Endodermal cell (in vitro differentiated cells): ENCODE measurements around the gene GSTP1. TPM values are rescaled to one million over a fixed set of nuclear protein-coding genes. Genes with fewer than 3 reads are reported as not detected.

ENCODE experiments used
- DNase-seq: peaks from one replicate; pipeline ENCODE4 v3.0.0-alpha.2; 2017
- H3K27ac ChIP-seq: 2 replicates; pipeline ENCODE4 v1.5.1; 2013; ENCODE audit warnings: mild to moderate bottlenecking, low read depth, low read length, moderate library complexity
- H3K27me3 ChIP-seq: 2 replicates; pipeline ENCODE4 v1.6.1; 2013; ENCODE audit warnings: mild to moderate bottlenecking, low read length, moderate library complexity; ENCODE audit not compliant: insufficient read depth, control insufficient read depth, poor library complexity, severe bottlenecking
- H3K36me3 ChIP-seq: 2 replicates; pipeline ENCODE4 v1.7.0; 2013; ENCODE audit warnings: mild to moderate bottlenecking, low read length, moderate library complexity; ENCODE audit not compliant: control insufficient read depth, insufficient read depth
- H3K4me1 ChIP-seq: one replicate; pipeline ENCODE4 v1.7.0; 2013; ENCODE audit warnings: low read length; ENCODE audit not compliant: control insufficient read depth, insufficient read depth
- H3K4me3 ChIP-seq: 2 replicates; pipeline ENCODE4 v1.5.1; 2013; ENCODE audit warnings: mild to moderate bottlenecking, low read length, moderate library complexity
- H3K9ac ChIP-seq: 2 replicates; pipeline ENCODE4 v1.6.1; 2013; ENCODE audit warnings: mild to moderate bottlenecking, low read length, moderate library complexity; ENCODE audit not compliant: poor library complexity, severe bottlenecking; ENCODE audit errors: extremely low read depth
- H3K9me3 ChIP-seq: 2 replicates; pipeline ENCODE4 v1.6.1; 2013; ENCODE audit warnings: mild to moderate bottlenecking, low read length, moderate library complexity; ENCODE audit not compliant: control insufficient read depth
- H3K27ac Mint-ChIP-seq: 2 replicates; pipeline ENCODE4 v1.8.0; 2020; ENCODE audit warnings: mixed read lengths
- H3K27me3 Mint-ChIP-seq: 2 replicates; pipeline ENCODE4 v1.8.0; 2021; ENCODE audit warnings: mild to moderate bottlenecking, mixed read lengths; ENCODE audit not compliant: insufficient read depth
- H3K36me3 Mint-ChIP-seq: 2 replicates; pipeline ENCODE4 v1.8.0; 2020; ENCODE audit warnings: low read depth, mixed read lengths
- H3K4me1 Mint-ChIP-seq: 2 replicates; pipeline ENCODE4 v1.8.0; 2020; ENCODE audit warnings: mixed read lengths
- H3K4me3 Mint-ChIP-seq: 2 replicates; pipeline ENCODE4 v1.8.0; 2020; ENCODE audit warnings: mild to moderate bottlenecking, moderate library complexity, mixed read lengths
- H3K9me3 Mint-ChIP-seq: 2 replicates; pipeline ENCODE4 v1.8.0; 2020; ENCODE audit warnings: mild to moderate bottlenecking, mixed read lengths
- WGBS, 2 experiments: methylation state at CpG; one replicate each; pipeline versions ENCODE4 v1.1.5 to v1.1.7; 2013; ENCODE audit warnings: missing lambda C conversion rate in 2 of 2, mixed read lengths in 1 of 2; ENCODE audit not compliant: insufficient coverage in 1 of 2, insufficient read length in 1 of 2; 5-methylcytosine and 5-hydroxymethylcytosine counted together
- total RNA-seq, 2 donors: library from RNA; stranded (reverse); fragmentation: NEBNext Ultra II Directional in 1 of 2; extraction: Animal tissue kit (Norgen Biotek cat#: 25700) in 1 of 2; gene quantifications; 2 replicates in 1 of 2; 3 replicates in 1 of 2; pipeline ENCODE4 v1.2.1, GENCODE V29; 2021
- TF ChIP-seq, protein P1 (sequence below): fragments of 200-600 bp; sonication (generic); conservative IDR thresholded peaks from 2 replicates; pipeline ENCODE4 v1.5.0; 2021; ENCODE audit warnings: antibody characterized with exemption, mild to moderate bottlenecking

The GSTP1 gene
- total RNA-seq, 2 donors from 2014 or later = 1,359 to 1,473 TPM

DNA sequence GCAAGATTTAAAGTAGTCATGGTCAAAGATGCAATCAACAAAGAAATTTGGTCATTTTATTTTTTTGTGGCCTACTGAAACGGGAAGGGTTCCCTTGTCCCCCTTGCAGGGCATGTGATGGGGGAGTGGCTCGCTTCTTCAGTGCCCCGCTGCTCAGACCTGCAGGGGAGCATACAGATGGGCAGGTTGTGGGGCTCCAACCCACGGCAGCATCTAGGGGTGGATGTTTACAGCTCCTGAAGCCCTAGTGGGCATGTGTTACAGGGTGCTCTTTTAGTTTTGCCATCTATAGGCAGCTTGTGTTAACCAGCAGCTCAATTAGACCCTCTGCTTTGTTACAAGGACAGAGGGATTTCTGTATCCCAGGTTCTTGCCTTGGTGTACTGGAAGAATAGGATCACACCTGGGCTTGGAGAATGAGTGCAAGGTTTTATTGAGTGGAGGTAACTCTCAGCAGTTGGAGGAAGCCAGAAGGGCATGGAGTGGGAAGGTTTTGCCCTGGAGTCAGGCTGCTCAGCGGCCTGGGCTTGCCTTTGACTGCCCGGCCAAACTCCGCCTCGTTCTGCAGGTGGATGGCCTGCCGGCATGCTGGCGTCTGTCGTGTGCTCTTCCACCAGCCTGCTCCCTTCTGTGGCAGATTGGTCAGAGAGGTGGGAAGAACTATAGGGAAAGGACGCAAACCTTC lies 9.4 kb downstream of the GSTP1 start:
- H3K9ac ChIP-seq = no peak overlapping the region
- H3K27ac ChIP-seq = no peak overlapping the region
- H3K36me3 Mint-ChIP-seq = peaks cover 12% of the 10 kb centered on the region
- H3K4me3 ChIP-seq = no peak overlapping the region
- H3K36me3 ChIP-seq = peaks cover 4% of the 10 kb centered on the region
- DNase-seq = no peak
- H3K27me3 Mint-ChIP-seq = no peaks in the 10 kb centered on the region
- H3K27ac Mint-ChIP-seq = no peak overlapping the region
- no peaks in the 10 kb centered on the region for H3K4me1 Mint-ChIP-seq
- H3K9me3 Mint-ChIP-seq = peaks cover 15% of the 10 kb centered on the region
- peaks cover 13% of the 10 kb centered on the region for H3K9me3 ChIP-seq
- 82 to 84% methylated on average over 8 to 12 of the region's 12 CpGs for WGBS, 2 experiments
- H3K27me3 ChIP-seq = no peaks in the 10 kb centered on the region
- H3K4me1 ChIP-seq = no peaks in the 10 kb centered on the region
- TF ChIP-seq, protein P1, sequence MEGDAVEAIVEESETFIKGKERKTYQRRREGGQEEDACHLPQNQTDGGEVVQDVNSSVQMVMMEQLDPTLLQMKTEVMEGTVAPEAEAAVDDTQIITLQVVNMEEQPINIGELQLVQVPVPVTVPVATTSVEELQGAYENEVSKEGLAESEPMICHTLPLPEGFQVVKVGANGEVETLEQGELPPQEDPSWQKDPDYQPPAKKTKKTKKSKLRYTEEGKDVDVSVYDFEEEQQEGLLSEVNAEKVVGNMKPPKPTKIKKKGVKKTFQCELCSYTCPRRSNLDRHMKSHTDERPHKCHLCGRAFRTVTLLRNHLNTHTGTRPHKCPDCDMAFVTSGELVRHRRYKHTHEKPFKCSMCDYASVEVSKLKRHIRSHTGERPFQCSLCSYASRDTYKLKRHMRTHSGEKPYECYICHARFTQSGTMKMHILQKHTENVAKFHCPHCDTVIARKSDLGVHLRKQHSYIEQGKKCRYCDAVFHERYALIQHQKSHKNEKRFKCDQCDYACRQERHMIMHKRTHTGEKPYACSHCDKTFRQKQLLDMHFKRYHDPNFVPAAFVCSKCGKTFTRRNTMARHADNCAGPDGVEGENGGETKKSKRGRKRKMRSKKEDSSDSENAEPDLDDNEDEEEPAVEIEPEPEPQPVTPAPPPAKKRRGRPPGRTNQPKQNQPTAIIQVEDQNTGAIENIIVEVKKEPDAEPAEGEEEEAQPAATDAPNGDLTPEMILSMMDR = no peak
- H3K4me3 Mint-ChIP-seq = no peak overlapping the region

DNA sequence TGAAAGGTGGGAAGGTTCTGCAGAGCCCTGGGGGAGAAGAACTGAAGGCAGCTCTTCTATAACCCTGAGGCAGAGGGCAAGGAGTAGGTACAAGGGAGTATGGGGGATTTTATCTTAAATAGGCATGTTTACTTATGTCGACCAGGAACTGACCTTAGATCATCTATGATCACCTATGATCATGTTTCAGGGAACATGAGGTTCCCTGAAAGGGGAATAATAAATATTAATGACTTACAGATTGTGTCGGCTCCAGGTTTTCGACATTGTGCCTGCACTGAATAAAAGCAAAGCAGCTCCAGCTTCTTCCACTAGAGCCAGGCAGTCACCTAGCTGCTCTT lies 9.9 kb downstream of the GSTP1 start:
- no peak overlapping the region for H3K4me3 ChIP-seq
- Mint-ChIP-seq H3K27ac (no peak overlapping the region), H3K36me3 (peaks cover 10% of the 10 kb centered on the region), H3K9me3 (peaks cover 20% of the 10 kb centered on the region), H3K4me1 (no peaks in the 10 kb centered on the region), H3K4me3 (no peak overlapping the region), H3K27me3 (no peaks in the 10 kb centered on the region)
- TF ChIP-seq, protein P1 = no peak
- H3K36me3 ChIP-seq = no peaks in the 10 kb centered on the region
- 85 to 93% methylated on average over 3 of the region's 3 CpGs for WGBS, 2 experiments
- H3K27ac ChIP-seq = no peak overlapping the region
- no peaks in the 10 kb centered on the region for H3K4me1 ChIP-seq
- H3K9me3 ChIP-seq = peaks cover 13% of the 10 kb centered on the region
- H3K9ac ChIP-seq = no peak overlapping the region
- H3K27me3 ChIP-seq = no peaks in the 10 kb centered on the region
- peak; percentile 45 for DNase-seq

DNA sequence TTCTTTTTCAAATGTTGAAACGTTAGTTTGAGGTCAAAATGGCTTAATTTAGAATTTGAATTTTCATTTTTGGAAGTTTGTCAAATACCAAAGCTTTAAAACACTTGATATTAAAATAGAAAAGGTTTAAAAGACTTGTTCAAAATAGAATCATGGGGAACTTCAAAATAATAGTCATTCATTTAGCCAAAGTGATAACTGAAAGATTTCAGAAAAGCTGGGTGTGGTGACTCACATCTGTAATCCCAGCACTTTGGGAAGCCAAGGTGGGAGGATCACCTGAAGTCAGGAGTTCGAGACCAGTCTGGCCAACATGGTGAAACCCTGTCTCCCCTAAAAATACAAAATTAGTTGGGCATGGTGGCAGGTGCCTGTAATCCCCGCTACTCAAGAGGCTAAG lies 10.9 kb downstream of the GSTP1 start:
- H3K4me3 Mint-ChIP-seq = no peak overlapping the region
- peaks cover 22% of the 10 kb centered on the region for H3K9me3 Mint-ChIP-seq
- peaks cover 20% of the 10 kb centered on the region for H3K9me3 ChIP-seq
- no peaks in the 10 kb centered on the region for H3K36me3 ChIP-seq
- H3K27me3 Mint-ChIP-seq = no peaks in the 10 kb centered on the region
- no peak overlapping the region for H3K4me3 ChIP-seq
- no peaks in the 10 kb centered on the region for H3K4me1 ChIP-seq
- H3K27ac ChIP-seq = no peak overlapping the region
- 90 to 100% methylated on average over 2 of the region's 3 CpGs for WGBS, 2 experiments
- TF ChIP-seq, protein P1 = no peak
- H3K9ac ChIP-seq = no peak overlapping the region
- no peak overlapping the region for H3K27ac Mint-ChIP-seq
- H3K4me1 Mint-ChIP-seq = no peaks in the 10 kb centered on the region
- DNase-seq = no peak
- H3K36me3 Mint-ChIP-seq = peaks cover 3% of the 10 kb centered on the region
- H3K27me3 ChIP-seq = no peaks in the 10 kb centered on the region
